ENCODE measurements around the gene SF3A1.
"Not testable (repeated sequence)": the region's sequence is repeated elsewhere in the genome, so short reads cannot be mapped to it uniquely, and the experiment has no call there.

Gene SF3A1

DNA sequence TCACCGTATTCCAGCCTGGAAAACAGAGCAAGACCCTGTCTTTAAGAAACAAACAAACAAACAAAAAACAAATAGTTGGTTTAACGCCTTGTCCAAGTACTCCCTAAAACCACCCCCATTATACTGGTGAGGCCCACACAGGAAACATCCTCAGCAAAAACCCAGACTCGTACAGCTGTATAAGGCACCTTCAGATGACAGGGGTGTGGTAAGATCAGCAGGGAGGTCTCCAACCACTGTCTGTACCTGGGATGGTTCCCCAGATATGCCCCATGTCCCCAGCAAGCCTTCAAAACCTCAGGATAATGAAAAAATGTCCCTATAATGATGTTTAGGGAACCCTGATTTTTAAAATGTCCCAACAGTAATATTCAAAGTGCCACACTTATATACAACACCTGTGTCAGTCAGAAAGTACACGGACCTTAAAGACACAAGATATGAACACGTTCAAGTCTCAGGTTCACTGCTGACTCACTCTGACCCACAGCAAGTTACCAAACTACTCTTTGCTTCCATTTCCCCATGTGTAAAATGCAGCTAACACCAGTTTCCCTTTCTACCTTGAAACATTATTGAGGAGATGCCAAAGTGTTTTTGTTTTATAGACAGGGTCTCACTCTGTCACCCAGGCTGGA is 9.3 kb downstream of the SF3A1 start:
- no peak for DNase-seq

DNA sequence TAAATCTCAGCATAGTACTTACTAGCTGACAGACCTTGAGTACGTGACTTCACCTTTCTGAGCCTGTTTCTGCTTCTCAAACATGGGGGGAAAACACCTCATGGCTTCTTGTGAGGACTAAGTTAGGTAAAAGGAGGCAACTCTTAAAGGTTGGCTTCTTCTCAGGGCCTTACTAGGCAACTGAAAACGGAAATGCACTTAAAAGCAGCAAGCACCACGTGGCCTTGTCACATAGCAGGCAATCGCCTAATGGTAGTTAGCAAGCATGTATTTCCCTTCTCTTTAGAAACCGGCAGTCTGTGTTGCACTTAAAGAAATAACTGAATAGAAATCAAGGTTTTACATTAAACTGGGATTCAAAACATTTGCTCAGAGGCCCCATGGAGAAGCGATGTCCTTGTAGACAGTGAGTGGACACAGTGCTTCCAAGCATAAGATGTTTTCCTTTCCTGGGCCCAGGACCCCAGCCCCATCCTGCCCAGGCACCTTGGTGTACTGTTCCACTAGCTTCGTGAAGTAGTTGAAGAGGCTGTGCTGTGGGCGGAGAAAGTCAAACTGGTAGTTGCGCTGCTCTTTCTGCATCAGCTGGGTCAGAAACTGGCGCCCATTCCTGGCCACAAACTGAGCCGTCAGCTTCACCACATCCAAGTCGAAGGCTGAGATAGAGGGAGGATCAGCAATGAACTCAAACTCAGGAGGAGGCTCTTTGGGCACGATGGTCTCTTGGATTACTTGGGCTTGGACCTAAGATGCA is 12.1 kb downstream of the SF3A1 start:
- DNase-seq, result no peak

- DNase-seq, result no peak
These were observed 15.6 kb downstream of the SF3A1 start for GRCh38 chr22:30340911-30341685.

DNA sequence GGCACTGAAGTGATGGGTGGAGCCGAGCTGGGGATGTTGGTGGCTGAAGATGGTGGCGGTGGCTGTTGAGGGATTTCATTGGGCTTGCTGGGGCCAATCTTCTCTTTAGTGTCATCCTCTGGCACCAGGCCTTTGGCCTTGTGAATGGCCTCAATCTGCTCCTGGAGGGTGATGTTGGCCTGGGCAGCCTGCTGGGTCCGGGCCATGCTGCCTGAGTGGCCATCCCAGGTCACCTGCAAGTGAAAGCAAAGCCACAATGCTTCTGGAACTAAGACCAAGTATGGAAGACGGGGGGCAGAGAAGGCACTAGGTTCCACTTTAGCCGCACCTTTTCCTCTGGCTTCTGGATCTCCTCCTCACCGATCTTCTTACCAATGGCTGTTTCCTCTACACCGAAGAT is 17.9 kb downstream of the SF3A1 start:
- no peak for DNase-seq

DNA sequence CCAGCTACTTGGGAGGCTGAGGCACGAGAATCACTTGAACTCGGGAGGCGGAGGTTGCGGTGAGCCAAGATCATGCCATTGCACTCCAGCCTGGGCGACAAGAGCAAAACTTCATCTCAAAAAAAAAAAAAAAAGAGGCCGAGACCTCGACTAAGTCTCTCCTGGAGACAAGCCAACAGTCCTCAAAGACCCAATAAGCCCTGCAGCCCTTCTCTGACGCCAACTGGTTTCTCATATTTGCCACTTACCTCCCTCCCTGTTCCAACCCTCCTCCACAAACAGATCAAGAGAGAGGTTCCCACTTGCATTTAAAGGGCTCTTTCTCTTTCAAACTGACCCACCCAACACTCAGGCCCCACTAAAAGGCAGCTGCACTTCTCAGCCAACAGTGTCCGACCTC is 18.4 kb downstream of the SF3A1 start:
- not testable (repeated sequence) for DNase-seq

GRCh38 chr22:30337461-30337778 is 19.3 kb downstream of the SF3A1 start:
- no peak for DNase-seq

DNA sequence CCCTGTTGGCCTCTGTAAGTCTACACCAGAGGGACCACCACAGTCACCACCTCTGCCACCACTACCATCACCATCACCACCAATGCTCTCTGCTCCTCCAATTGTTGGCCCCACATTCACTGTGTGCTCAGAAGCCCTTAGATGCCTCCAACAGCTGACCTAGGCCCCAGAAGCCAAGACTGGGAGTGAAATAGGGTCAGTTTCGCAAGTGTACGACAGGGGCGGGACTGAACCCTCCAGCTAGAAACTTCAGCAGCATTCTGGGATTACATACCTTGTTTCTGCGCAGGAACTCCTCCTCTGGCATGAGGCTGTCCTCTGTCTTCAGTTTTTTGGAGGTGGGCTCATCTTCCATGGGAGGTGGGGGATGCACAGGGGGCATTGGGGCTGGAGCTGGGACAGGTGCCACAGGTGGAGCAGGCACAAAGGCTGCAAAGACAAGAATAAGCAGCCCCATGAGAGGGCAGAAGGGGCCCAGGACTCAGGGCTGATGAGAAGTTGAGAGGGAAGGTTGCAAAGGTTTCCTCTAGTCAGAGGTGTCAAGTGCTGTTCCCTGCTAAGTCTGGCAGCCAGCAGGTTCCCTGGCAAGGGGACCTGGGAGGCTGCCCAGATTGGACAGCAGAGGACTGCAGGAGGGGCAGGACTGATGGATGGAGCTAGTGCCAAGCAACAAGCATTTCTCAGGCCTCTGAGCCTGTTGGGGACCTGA is 19.8 kb downstream of the SF3A1 start:
- no peak for DNase-seq

DNA sequence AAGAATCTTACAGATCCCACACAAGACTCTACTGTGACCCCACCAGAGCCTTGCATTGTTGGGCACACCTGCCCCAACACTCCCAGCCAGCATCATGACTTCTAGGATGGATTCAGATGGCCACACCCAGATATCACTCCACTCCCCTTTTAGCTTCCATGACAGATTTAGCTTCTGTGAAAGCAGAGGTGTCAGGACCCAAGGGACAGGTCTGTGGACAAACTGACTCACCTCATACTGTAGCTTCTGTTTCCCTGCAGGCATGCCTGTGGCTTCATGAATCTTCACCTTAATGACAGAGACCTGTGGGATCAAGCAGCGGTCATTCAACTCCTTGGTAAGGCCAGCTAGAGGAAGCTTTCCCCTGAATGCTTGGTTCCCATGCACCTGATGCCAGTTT is 21.5 kb downstream of the SF3A1 start:
- DNase-seq, result no peak

- no peak for DNase-seq
These were observed 22.0 kb downstream of the SF3A1 start for GRCh38 chr22:30334646-30335045.

DNA sequence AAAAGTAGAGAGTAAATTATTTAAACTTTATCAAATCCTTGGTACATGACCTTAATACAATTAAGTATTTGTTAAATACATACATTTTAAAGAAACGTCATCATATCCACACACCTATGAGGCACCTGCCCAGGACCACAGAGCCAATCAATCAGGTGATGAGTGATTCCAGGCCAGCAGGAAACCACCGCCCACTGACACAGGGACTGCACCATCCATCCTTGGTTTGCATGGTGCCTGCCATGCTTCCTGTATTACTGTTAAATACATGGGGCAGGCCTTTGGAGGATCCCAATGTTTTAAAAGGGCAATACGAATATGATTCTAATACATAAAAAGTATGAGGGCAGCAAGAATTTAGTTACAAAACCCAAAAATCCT is 23.0 kb downstream of the SF3A1 start:
- DNase-seq, result no peak

GRCh38 chr22:30332994-30333706 is 23.5 kb downstream of the SF3A1 start:
- no peak for DNase-seq

DNA sequence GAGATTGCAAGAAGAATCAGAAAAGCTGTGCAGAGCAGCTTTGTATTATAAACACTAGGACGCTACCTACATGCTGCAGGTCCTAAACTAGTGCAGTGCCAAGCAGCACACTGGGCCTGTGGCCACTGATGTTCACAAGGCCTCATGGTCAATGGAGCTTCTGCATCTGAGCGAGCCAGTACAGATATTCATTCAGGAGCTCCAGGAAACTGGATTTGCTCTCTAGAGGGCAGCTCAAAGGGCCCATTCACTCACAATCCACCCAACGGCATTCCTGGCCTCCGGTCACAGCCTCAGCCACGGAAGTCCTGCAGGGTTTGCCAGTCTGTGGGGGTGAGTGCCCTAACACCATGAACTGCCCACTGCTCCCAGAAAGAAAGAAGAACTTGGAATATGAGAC is 24.1 kb downstream of the SF3A1 start:
- DNase-seq, result no peak

GRCh38 chr22:30328466-30329049 is 28.1 kb downstream of the SF3A1 start:
- DNase-seq, result no peak

GRCh38 chr22:30327864-30328345 is 28.8 kb downstream of the SF3A1 start:
- peak; percentile 10 for DNase-seq

GRCh38 chr22:30326706-30327362 is 29.9 kb downstream of the SF3A1 start, which contains the start of gene TBC1D10A:
Gene TBC1D10A, minus strand, starts transcription at chr22:30326941. Its CDS starts 60 bp downstream, at chr22:30326881.
- peak; percentile 94 for DNase-seq

DNA sequence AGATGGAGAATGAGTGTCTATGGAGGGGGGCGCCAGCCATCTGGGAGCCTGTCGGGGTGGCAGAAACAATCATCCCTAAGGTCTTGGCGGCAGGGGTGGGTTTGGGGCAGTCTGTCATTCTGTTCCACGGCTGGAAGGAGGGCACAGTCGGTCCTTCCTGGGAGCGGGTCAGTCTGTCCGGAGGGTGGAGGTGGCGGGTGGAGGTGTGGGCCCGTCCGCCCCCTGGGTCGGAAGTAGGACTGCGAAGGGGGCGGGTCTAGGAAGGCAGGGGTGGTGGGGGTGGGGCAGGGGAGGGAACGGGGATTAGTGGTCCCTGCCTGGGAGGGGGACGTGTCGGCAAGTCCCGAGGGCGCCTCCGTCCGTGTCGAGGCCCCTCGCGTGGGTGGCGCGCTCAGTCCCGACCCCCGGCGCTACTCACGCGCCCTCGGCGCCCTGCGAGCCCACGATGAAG is 30.4 kb downstream of the SF3A1 start:
- peak; percentile 44 for DNase-seq

DNA sequence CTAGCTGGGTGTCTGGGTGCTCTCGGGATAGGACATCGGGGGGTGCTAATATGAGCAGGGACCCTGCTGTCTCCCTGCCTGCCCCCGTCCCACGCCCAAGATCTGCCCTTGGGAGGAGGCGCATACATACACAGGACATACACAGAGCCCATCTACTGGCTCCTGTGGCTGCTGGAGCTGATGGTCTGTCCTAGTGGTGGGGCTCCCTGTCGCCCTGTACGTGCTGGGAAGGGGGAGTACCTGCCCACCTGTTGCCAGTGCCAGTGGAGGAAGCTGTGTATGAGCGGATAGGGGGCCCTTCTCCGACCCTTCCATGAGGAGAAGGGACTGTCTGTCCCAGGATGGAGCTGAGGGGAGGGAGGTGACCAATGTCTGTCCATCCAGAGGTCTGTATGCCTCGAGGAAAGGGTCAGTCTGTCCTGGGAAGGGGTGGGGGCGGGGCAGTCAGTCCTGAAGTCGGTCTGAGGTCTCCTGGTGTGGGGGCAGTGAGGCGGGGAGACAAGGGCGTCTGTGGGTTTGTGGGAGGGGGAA is 30.9 kb downstream of the SF3A1 start:
- peak; percentile 24 for DNase-seq

GRCh38 chr22:30325065-30325720 is 31.5 kb downstream of the SF3A1 start:
- DNase-seq, result peak; percentile 93

DNA sequence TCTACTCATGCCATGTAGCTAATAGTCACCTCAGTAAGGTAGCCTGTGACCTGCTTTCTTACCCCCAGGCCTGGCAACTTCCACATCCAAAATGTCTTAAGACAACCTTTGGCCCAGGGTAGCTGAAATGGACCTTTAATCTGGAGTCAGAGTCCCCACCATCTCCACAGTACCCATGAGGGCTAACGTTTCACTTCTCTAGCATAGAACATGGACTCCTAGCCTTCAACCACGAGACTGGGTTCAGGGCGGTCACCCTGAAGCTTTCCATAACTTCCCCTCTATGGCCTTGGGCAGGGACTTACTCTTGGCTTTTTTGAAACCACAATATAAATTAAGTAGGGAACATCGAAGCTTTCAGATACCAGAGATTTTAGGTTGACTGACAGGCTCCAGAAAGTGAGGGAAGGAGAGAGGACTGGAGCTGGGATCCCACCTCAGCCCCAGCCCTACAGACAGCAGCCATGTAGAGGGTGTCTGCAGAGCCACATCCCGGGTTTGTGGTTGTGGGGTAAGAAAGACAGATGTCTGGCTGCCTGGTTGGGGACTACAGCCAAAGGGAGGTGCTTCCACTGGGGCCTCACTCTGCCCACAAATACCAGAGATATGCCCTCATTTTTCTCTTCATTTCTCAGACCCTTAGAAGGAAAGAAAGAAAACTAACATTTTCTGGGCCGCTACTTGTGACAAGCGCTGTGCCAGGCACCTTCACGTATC is 32.5 kb downstream of the SF3A1 start:
- no peak for DNase-seq

- no peak for DNase-seq
These were observed 33.4 kb downstream of the SF3A1 start for GRCh38 chr22:30323246-30323645.

All from NCI-H82 (cell line).